CD4-positive, alpha-beta memory T cell (primary cell): Measurements from ENCODE around the gene USF1. TPM values are rescaled to one million over a fixed set of nuclear protein-coding genes. Genes with fewer than 3 reads are reported as not detected.

Experiments used
- CTCF ChIA-PET: fragments of 350-600 bp; sonication (Branson Sonifier 250); formaldehyde crosslinking; loops from one replicate; lab custom pipeline; 2021; ENCODE audit warnings: inconsistent platforms; ENCODE audit not compliant: partially characterized antibody; lab: Charles Lee
- POLR2A ChIA-PET: fragments of 350-600 bp; sonication (Branson Sonifier 250); formaldehyde crosslinking; loops from one replicate; lab custom pipeline; 2021; ENCODE audit not compliant: partially characterized antibody; lab: Charles Lee
- DNase-seq, 5 donors: peaks; one replicate each; pipeline versions ENCODE4 v3.0.0 to v3.0.0-alpha.2; 2020 to 2022; ENCODE audit warnings: mixed read lengths in 1 of 5
- H3K27ac ChIP-seq: one replicate; pipeline ENCODE4 v1.7.0; 2013; ENCODE audit warnings: low read depth, low read length
- H3K27me3 ChIP-seq: 2 replicates; pipeline ENCODE4 v1.7.0; 2013; ENCODE audit warnings: mild to moderate bottlenecking, low read length, moderate library complexity; ENCODE audit not compliant: insufficient read depth
- H3K36me3 ChIP-seq: 2 replicates; pipeline ENCODE4 v1.7.0; 2013; ENCODE audit warnings: mild to moderate bottlenecking, low read length, moderate library complexity; ENCODE audit not compliant: insufficient read depth
- H3K4me1 ChIP-seq: 2 replicates; pipeline ENCODE4 v1.7.0; 2013; ENCODE audit warnings: mild to moderate bottlenecking, low read length, moderate library complexity; ENCODE audit not compliant: insufficient read depth
- H3K4me3 ChIP-seq, 2 donors: one replicate each; pipeline ENCODE4 v1.7.0; 2013; ENCODE audit warnings: low read length in 2 of 2, mild to moderate bottlenecking in 1 of 2
- H3K9me3 ChIP-seq, 2 donors: one replicate each; pipeline ENCODE4 v1.7.0; 2013; ENCODE audit warnings: low read length in 2 of 2, control low read depth in 1 of 2; ENCODE audit not compliant: control insufficient read depth in 1 of 2
- H3K27ac Mint-ChIP-seq, 7 donors: one replicate each; pipeline ENCODE4 v1.8.0; 2020 to 2021; ENCODE audit warnings: mixed read lengths in 7 of 7, mild to moderate bottlenecking in 6 of 7, inconsistent platforms in 3 of 7, moderate library complexity in 3 of 7
- H3K27me3 Mint-ChIP-seq, 2 donors: one replicate each; pipeline ENCODE4 v1.8.0; 2020 to 2021; ENCODE audit warnings: mixed read lengths in 2 of 2
- H3K36me3 Mint-ChIP-seq, 2 donors: one replicate each; pipeline ENCODE4 v1.8.0; 2020 to 2021; ENCODE audit warnings: mixed read lengths in 2 of 2, inconsistent platforms in 1 of 2, mild to moderate bottlenecking in 1 of 2
- H3K4me1 Mint-ChIP-seq, 4 donors: one replicate each; pipeline ENCODE4 v1.8.0; 2020 to 2021; ENCODE audit warnings: mixed read lengths in 4 of 4, mild to moderate bottlenecking in 1 of 4
- H3K4me3 Mint-ChIP-seq, 8 donors: one replicate each; pipeline ENCODE4 v1.8.0; 2020 to 2021; ENCODE audit warnings: mixed read lengths in 8 of 8, mild to moderate bottlenecking in 7 of 8, moderate library complexity in 6 of 8, inconsistent platforms in 3 of 8
- H3K9me3 Mint-ChIP-seq, 8 donors: one replicate each; pipeline ENCODE4 v1.8.0; 2020 to 2021; ENCODE audit warnings: mixed read lengths in 8 of 8, mild to moderate bottlenecking in 5 of 8, inconsistent platforms in 3 of 8, moderate library complexity in 1 of 8
- intact Hi-C: fragments of 100-400 bp; cut with micrococcal nuclease; formaldehyde crosslinking; loops from one replicate; pipeline ENCODE4 v1.15.1; 2023
- polyA plus RNA-seq, 2 donors: library from polyadenylated mRNA; unstranded; fragments of 300-500 nt; fragmentation: Illumina TruSeq; gene quantifications; one replicate each; pipeline ENCODE4 v1.2.3, GENCODE V29; 2021
- total RNA-seq, 2 experiments: library from RNA; stranded (reverse); gene quantifications; one replicate each; pipeline ENCODE4 v1.2.3, GENCODE V29; 2021

Gene USF1
- total and polyA plus RNA-seq, 4 experiments from 2014 or later, result 1.4 to 102 (median 53.6) TPM

DNA sequence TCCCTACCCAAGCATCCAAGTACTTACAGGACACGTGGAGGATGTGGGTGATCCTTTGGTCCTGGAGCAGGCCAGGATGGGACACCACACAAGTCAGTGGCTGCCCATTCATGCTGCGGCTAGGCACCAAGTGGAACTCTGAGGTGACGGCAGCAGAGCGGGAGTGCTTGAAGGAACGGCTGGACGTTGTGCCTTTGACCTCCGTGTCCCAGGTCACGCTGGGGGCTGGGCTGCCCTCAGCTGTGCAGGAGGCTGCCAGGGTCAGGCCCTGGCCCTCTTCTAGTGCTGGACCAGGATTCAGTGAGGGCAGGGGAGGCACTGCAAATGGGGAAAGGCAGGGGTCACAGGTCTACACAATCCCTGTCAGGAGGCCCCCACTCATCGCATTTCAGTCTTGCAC is 31.6 kb upstream of the USF1 start:
- no peaks in the 10 kb centered on the region for H3K27me3 Mint-ChIP-seq
- Histone ChIP-seq H3K4me1 (no peaks in the 10 kb centered on the region), H3K9me3 (no peaks in the 10 kb centered on the region), H3K27ac (no peak overlapping the region), H3K36me3 (no peaks in the 10 kb centered on the region), H3K4me3 (no peak overlapping the region), H3K27me3 (no peaks in the 10 kb centered on the region)
- H3K9me3 Mint-ChIP-seq, result no peaks in the 10 kb centered on the region
- ChIA-PET CTCF (interaction anchor here (1.5 to 2.9 kb wide), 2 partner anchors 19 to 51 kb away, joined by 3 to 13 read pairs; no protein-coding TSS in a partner anchor), POLR2A (interaction anchor here (2.0 kb wide), 1 partner anchor 32 kb away, joined by 6 read pairs; the partner anchor contains the start of gene USF1)
- intact Hi-C loops, result no loop called here
- peaks cover 0 to 5% (median under 1%) of the 10 kb centered on the region in 4 donors for H3K4me1 Mint-ChIP-seq
- no peaks in the 10 kb centered on the region for H3K36me3 Mint-ChIP-seq
- no peak for DNase-seq
- no peak overlapping the region for H3K4me3 Mint-ChIP-seq
- H3K27ac Mint-ChIP-seq, result no peak overlapping the region

DNA sequence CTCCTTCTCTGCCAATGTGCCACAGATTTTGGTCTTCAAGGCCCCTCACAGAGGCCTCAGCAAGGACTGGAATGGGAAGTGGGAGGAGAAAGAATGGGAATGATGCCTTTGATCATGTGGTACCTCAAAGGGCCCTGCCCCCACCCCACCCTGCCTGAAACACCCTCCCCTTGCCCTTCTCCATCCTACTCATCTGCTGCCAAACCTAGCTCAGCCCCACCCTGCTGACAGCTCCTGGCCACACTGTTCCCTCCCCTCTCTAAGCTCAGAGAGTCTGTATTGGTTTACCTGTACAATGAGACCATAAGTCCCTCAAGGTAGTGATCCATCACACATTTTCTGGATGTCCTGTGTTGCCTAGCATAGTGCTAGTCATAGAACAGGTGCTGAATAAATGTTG is 30.6 kb upstream of the USF1 start:
- Mint-ChIP-seq H3K9me3 (no peaks in the 10 kb centered on the region), H3K27me3 (no peaks in the 10 kb centered on the region), H3K27ac (no peak overlapping the region), H3K4me1 (peaks cover 4 to 13% (median 7%) of the 10 kb centered on the region in 4 donors), H3K4me3 (no peak overlapping the region), H3K36me3 (no peaks in the 10 kb centered on the region)
- DNase-seq, result no peak
- intact Hi-C loops, result no loop called here
- ChIA-PET POLR2A (no interaction called here), CTCF (interaction anchor here (0.8 to 2.9 kb wide), 3 partner anchors 20 to 79 kb away, joined by 3 to 13 read pairs (median 3); no protein-coding TSS in a partner anchor)
- Histone ChIP-seq H3K36me3 (no peaks in the 10 kb centered on the region), H3K4me3 (no peak overlapping the region), H3K9me3 (no peaks in the 10 kb centered on the region), H3K27me3 (no peaks in the 10 kb centered on the region), H3K27ac (no peak overlapping the region), H3K4me1 (peaks cover 1% of the 10 kb centered on the region)

DNA sequence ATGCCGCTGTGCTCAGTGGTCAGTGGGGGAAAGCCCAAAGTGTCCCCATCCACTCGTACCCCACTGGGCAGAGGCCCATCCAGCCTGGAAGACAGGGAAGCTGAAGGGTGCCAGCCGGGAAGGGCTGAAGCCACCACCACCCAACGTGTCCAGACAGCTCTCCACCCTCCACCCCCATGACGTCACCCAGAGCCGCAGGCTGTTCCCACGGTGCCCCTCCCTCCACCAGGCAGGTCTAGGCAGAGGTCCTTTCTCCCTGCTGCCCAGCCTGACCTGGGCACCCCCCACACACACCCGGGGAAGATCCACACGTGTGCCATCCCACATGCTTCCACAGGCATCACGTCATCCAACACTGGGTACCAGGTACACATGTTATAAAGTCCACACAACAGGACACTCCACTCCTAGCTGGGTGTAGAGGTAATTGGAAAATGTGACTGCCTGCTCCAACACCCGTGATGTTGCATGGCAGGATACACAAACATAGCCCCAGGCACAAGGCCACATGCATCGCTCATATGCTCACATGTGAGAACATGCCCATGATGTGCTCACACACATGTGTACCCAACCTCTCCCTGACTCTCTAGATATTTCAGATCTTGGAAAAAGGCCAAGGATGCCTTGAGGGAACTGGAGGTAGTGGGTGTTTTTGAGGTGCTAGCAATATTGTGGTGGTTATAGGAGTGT is 29.0 kb upstream of the USF1 start:
- intact Hi-C loops, result no loop called here
- Histone ChIP-seq H3K4me1 (peaks cover 17% of the 10 kb centered on the region), H3K27me3 (no peaks in the 10 kb centered on the region), H3K36me3 (no peaks in the 10 kb centered on the region), H3K9me3 (no peaks in the 10 kb centered on the region), H3K27ac (no peak overlapping the region), H3K4me3 (no peak overlapping the region)
- H3K9me3 Mint-ChIP-seq, result no peaks in the 10 kb centered on the region
- H3K27me3 Mint-ChIP-seq, result no peaks in the 10 kb centered on the region
- H3K4me3 Mint-ChIP-seq, result no peak overlapping the region
- no peaks in the 10 kb centered on the region for H3K36me3 Mint-ChIP-seq
- POLR2A ChIA-PET, result interaction anchor here (1.3 to 10.9 kb wide), 2 partner anchors 23 to 30 kb away, joined by 6 to 602 read pairs; partner anchors contain the start of genes KLHDC9, TSTD1 and USF1
- peaks cover 14 to 29% (median 19%) of the 10 kb centered on the region in 4 donors for H3K4me1 Mint-ChIP-seq
- peak overlapping the region in 1 of 7 donors; percentile 58 for H3K27ac Mint-ChIP-seq
- DNase-seq, result no peak
- CTCF ChIA-PET, result interaction anchor here (1.3 to 2.9 kb wide), 3 partner anchors 22 to 35 kb away, joined by 3 to 13 read pairs (median 5); partner anchors contain the start of gene USF1

DNA sequence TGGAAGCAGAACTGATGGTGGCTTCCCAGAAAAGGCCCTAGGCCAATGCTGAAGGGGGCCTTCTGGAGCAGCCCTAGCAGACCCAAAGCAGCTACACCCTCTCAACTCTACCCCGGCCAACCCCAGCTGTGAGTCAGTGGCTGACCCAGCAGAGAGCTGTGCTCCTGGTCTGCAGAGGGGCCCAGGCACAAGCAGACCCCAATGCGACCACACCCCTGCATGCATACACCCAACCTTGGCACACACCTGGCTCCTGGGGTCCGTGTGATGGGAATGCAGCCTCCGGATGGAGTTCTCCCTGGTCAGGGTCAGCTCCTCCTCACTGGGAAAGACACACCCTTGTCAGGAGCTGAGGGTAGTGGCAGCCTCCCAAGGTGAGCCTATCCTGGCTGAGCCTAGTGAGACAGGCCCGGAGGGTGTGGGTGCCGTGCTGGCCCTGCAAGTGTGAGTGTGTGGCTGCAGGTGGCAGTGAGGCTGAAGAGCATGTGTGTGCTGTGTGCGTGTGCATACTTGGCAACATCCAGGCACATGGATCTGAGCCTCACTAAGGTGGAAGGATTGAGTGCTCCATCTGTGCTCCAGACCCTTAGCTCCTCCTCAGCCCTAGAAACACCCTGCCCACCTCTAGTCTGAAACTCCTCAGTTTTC is 27.8 kb upstream of the USF1 start:
- Mint-ChIP-seq H3K27ac (peak overlapping the region in 4 of 7 donors; percentile 3 to 63 (median 42)), H3K4me1 (peaks cover 14 to 39% (median 20%) of the 10 kb centered on the region in 4 donors), H3K4me3 (no peak overlapping the region), H3K9me3 (no peaks in the 10 kb centered on the region), H3K27me3 (no peaks in the 10 kb centered on the region), H3K36me3 (peaks cover 4 to 9% of the 10 kb centered on the region in 2 donors)
- ChIA-PET POLR2A (interaction anchor here (1.3 to 10.9 kb wide), 2 partner anchors 24 to 28 kb away, joined by 6 to 602 read pairs; partner anchors contain the start of genes KLHDC9, TSTD1 and USF1), CTCF (interaction anchor here (1.3 to 10.1 kb wide), 3 partner anchors 23 to 28 kb away, joined by 4 to 159 read pairs (median 5); partner anchors contain the start of genes KLHDC9 and USF1)
- no peaks in the 10 kb centered on the region for H3K27me3 ChIP-seq
- no peaks in the 10 kb centered on the region for H3K9me3 ChIP-seq
- H3K4me3 ChIP-seq, result no peak overlapping the region
- intact Hi-C loops, result no loop called here
- H3K4me1 ChIP-seq, result peaks cover 17% of the 10 kb centered on the region
- no peaks in the 10 kb centered on the region for H3K36me3 ChIP-seq
- H3K27ac ChIP-seq, result no peak overlapping the region
- DNase-seq, result no peak

DNA sequence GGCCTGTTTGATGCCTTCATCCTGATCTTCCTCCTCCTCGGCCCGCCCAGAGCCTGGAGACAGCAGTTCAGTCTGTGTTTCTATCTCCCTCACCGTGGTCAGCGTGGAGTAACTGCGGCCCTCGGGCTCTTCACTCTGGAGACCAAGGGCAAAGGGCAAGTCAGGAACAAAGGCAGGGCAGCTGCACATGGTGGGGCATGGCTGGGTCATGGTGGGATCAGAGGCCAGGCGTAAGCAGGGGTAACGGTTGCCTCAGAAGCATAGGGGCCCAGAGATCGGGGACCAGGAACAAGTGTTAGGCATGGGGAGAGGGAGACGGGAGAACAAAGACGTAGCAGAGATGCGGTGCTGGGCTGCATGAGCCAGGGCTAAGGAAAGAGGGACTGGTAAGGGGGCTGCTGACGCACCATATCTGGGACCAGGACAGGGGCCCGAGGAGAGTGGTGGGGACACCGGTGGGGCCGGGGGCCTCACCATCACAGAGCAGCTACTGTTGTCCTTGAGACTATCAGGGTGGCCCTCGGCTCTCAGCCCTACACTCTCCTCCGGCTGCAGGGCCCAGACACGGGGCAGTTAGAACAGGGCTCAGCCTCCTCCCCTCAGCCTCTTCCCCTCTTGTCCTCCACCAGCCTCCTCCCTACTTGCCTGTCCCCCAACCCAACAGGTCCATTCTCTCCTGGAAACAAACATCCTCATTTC is 27.1 kb upstream of the USF1 start:
- peaks cover 20% of the 10 kb centered on the region for H3K4me1 ChIP-seq
- H3K27me3 ChIP-seq, result no peaks in the 10 kb centered on the region
- H3K9me3 ChIP-seq, result no peaks in the 10 kb centered on the region
- H3K4me3 Mint-ChIP-seq, result no peak overlapping the region
- no peak overlapping the region for H3K27ac ChIP-seq
- no peaks in the 10 kb centered on the region for H3K9me3 Mint-ChIP-seq
- peaks cover 9 to 16% of the 10 kb centered on the region in 2 donors for H3K36me3 Mint-ChIP-seq
- CTCF ChIA-PET, result interaction anchor here (1.3 to 10.1 kb wide), 4 partner anchors 23 to 30 kb away, joined by 4 to 171 read pairs (median 82); partner anchors contain the start of genes KLHDC9, TSTD1 and USF1
- POLR2A ChIA-PET, result interaction anchor here (10.9 kb wide), 1 partner anchor 28 kb away, joined by 602 read pairs; the partner anchor contains the start of genes TSTD1 and USF1
- peaks cover 17 to 46% (median 24%) of the 10 kb centered on the region in 4 donors for H3K4me1 Mint-ChIP-seq
- H3K4me3 ChIP-seq, result no peak overlapping the region
- H3K36me3 ChIP-seq, result no peaks in the 10 kb centered on the region
- DNase-seq, result no peak
- no peaks in the 10 kb centered on the region for H3K27me3 Mint-ChIP-seq
- intact Hi-C loops, result no loop called here
- H3K27ac Mint-ChIP-seq, result peak overlapping the region in 5 of 7 donors; percentile 3 to 73 (median 42)

DNA sequence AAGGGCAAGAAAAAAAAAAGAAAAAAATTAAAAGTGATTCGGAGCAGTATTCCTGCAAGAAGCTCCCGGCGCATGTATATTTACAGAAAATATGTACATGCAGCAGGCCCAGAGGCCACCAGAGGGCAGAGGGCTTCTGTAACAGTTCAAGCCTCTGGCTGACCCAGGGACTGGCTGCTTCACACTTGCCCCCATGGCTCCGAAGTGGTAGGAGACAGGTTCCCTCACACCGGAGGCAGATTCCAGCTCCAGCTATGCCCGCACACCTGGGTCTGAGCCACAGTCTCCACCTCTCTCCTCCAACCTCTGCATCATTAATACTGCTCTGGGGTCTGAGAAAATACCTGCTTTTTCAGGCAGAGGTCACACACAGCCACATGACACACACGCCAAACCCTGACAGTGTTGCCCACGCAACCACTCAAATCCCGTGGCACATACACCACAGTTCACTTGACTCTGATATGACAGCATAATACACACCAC is 26.2 kb upstream of the USF1 start:
- Mint-ChIP-seq H3K9me3 (no peaks in the 10 kb centered on the region), H3K27ac (peak overlapping the region in 6 of 7 donors; percentile 68 to 92 (median 72)), H3K4me3 (peak overlapping the region in 1 of 8 donors; percentile 17), H3K27me3 (no peaks in the 10 kb centered on the region), H3K36me3 (peaks cover 17 to 19% of the 10 kb centered on the region in 2 donors), H3K4me1 (peaks cover 24 to 56% (median 33%) of the 10 kb centered on the region in 4 donors)
- Histone ChIP-seq H3K4me1 (peaks cover 30% of the 10 kb centered on the region), H3K27ac (no peak overlapping the region), H3K4me3 (no peak overlapping the region), H3K36me3 (no peaks in the 10 kb centered on the region), H3K9me3 (no peaks in the 10 kb centered on the region), H3K27me3 (no peaks in the 10 kb centered on the region)
- peak in 4 of 5 donors; percentile 35 to 39 (median 37) for DNase-seq
- POLR2A ChIA-PET, result interaction anchor here (1.0 to 10.9 kb wide), 4 partner anchors 12 to 235 kb away, joined by 3 to 602 read pairs (median 78); partner anchors contain the start of genes KLHDC9, TSTD1 and USF1
- intact Hi-C loops, result no loop called here
- CTCF ChIA-PET, result interaction anchor here (1.4 to 10.1 kb wide), 7 partner anchors 13 to 310 kb away, joined by 3 to 171 read pairs (median 7); partner anchors contain the start of genes KLHDC9, TSTD1 and USF1
